ENCODE data around the gene IFT88.

Gene IFT88

DNA sequence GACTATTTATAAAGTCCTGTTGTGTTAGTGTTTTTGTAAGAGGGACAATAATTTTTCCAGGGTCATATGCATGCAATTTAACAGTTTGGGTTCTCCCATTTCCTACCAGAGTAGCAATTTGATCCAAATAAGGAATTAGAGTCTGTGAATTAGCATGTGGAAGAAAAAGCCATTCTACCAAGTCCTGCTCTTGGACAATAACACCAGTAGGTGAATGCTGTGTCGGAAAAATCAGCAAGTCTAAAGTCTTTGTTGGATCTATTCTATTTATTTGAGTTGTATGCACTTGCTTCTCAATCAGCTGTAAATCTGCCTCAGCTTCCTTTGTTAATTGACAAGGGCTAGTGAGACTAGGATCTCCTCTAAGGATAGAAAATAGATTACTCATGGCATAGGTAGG is 115.1 kb downstream of the IFT88 start:
- Histone ChIP-seq H3K4me3 (no peak overlapping the region), H3K27ac (no peak overlapping the region)
- no peak for DNase-seq (ENCODE audit: low spot score)
- TF ChIP-seq CTCF (IDR thresholded peaks at IDR 0.05): no peak

DNA sequence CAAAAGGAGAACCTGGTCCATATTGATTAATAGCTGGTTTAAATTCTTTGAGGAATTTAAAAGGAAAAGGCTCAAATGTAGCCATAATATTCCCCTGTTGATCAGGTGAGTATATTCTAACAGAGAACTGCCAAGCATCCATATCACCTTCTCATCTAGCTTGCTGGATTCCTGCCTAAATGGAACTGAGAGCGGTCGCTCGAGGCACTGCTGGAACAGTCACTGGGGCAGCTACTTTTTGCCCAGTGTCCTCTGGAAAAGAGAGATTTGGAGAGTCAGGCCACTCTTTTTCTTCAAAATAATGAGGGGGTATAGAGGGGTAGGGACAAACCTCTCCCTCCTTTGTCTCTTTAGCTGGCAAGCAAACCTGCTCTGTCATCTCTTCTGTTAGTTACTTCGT is 117.1 kb downstream of the IFT88 start:
- no peak overlapping the region for H3K4me3 ChIP-seq
- H3K27ac ChIP-seq: no peak overlapping the region
- TF ChIP-seq CTCF (IDR thresholded peaks at IDR 0.05): no peak
- no peak for DNase-seq (ENCODE audit: low spot score)

- TF ChIP-seq CTCF (IDR thresholded peaks at IDR 0.05): no peak
- DNase-seq (ENCODE audit: low spot score): no peak
- no peak overlapping the region for H3K27ac ChIP-seq
- H3K4me3 ChIP-seq: no peak overlapping the region
Observed at GRCh38 chr13:20684546-20684945, 117.6 kb downstream of the IFT88 start.

- TF ChIP-seq CTCF (IDR thresholded peaks at IDR 0.05): no peak
- no peak overlapping the region for H3K27ac ChIP-seq
- no peak for DNase-seq (ENCODE audit: low spot score)
- H3K4me3 ChIP-seq: no peak overlapping the region
Observed at GRCh38 chr13:20685092-20685491, 118.1 kb downstream of the IFT88 start.

DNA sequence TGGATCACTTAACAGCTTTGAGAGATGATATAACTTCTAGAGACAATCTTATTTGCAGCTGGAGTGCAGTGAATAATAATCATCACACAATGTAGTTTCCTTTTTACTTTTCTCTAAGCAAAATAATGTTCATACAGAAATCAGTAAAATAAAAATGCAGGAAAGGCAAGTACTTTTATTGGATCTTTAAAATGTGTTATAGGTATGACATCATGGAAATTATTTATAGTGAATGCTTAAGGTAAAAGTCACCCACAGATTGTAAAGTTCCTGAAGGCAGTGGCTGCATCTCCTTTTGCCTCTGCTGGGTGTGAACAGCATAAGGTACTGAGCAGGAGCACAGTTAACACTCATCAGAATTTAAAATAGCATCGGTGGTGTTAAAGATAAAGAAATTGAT is 119.2 kb downstream of the IFT88 start:
- Histone ChIP-seq H3K4me3 (no peak overlapping the region), H3K27ac (no peak overlapping the region)
- no peak for DNase-seq (ENCODE audit: low spot score)
- TF ChIP-seq CTCF (IDR thresholded peaks at IDR 0.05): no peak

GRCh38 chr13:20686863-20687579 is 120.1 kb downstream of the IFT88 start:
- DNase-seq (ENCODE audit: low spot score): no peak
- TF ChIP-seq CTCF (IDR thresholded peaks at IDR 0.05): no peak
- Histone ChIP-seq H3K4me3 (no peak overlapping the region), H3K27ac (no peak overlapping the region)

DNA sequence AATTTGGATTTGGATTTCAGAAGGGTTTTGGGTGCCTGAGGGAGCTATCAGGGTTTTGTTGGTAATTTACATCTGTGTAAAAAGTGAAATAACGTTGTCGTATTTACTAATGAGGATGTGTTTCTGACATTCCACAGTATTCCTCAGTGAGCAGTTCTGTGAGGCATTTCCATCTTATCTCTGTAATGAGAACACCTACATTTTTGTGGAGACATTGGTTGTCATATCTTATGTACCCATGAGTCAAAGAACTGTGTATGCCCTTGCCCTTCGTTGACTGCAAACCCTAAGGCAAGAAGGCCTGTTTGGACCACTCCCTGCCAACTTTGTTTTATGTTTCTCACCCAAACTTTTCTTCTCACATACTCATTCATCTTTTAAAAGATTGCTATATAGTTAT is 122.3 kb downstream of the IFT88 start:
- no peak for DNase-seq (ENCODE audit: low spot score)
- Histone ChIP-seq H3K27ac (no peak overlapping the region), H3K4me3 (no peak overlapping the region)
- TF ChIP-seq CTCF (IDR thresholded peaks at IDR 0.05): no peak
